Neural progenitor cell (in vitro differentiated cells): ENCODE data around the gene BEND7. TPM values are rescaled to one million over a fixed set of nuclear protein-coding genes. Genes with fewer than 3 reads are reported as not detected.

Experiments used
- DNase-seq: peaks from one replicate; pipeline ENCODE4 v3.0.0-alpha.2; 2016; ENCODE audit warnings: low spot score
- H2AFZ ChIP-seq: fragments of 200-600 bp; sonication (generic); replicated peaks from 2 replicates; pipeline ENCODE4 v1.6.1; 2016; ENCODE audit warnings: antibody characterized with exemption
- H3F3A ChIP-seq: fragments of 200-600 bp; sonication (generic); 2 replicates; pipeline ENCODE4 v1.6.1; 2016; ENCODE audit warnings: antibody characterized with exemption, low read depth
- H3K27ac ChIP-seq: fragments of 200-600 bp; sonication (generic); 2 replicates; pipeline ENCODE4 v1.5.1; 2016; ENCODE audit warnings: mild to moderate bottlenecking
- H3K27me3 ChIP-seq: fragments of 200-600 bp; sonication (generic); 2 replicates; pipeline ENCODE4 v1.6.1; 2016; ENCODE audit warnings: mild to moderate bottlenecking, moderate library complexity
- H3K36me3 ChIP-seq: fragments of 200-600 bp; sonication (generic); 2 replicates; pipeline ENCODE4 v1.5.1; 2016
- H3K4me1 ChIP-seq: fragments of 200-600 bp; sonication (generic); 2 replicates; pipeline ENCODE4 v1.6.1; 2016; ENCODE audit warnings: mixed run types
- H3K4me2 ChIP-seq: fragments of 200-600 bp; sonication (generic); 2 replicates; pipeline ENCODE4 v1.6.1; 2016
- H3K4me3 ChIP-seq: fragments of 200-600 bp; sonication (generic); 2 replicates; pipeline ENCODE4 v1.5.1; 2016
- H3K79me2 ChIP-seq: fragments of 200-600 bp; sonication (generic); 2 replicates; pipeline ENCODE4 v1.6.1; 2016; ENCODE audit warnings: low read depth
- H3K9ac ChIP-seq: fragments of 200-600 bp; sonication (generic); 2 replicates; pipeline ENCODE4 v1.6.1; 2016
- H3K9me3 ChIP-seq: fragments of 200-600 bp; sonication (generic); 2 replicates; pipeline ENCODE4 v1.5.1; 2016; ENCODE audit warnings: low read depth
- H4K20me1 ChIP-seq: fragments of 200-600 bp; sonication (generic); 2 replicates; pipeline ENCODE4 v1.6.1; 2016; ENCODE audit warnings: low read depth
- H3K27ac Mint-ChIP-seq: 3 replicates; pipeline ENCODE4 v1.8.0; 2021; ENCODE audit warnings: mixed read lengths
- H3K27me3 Mint-ChIP-seq: 2 replicates; pipeline ENCODE4 v1.8.0; 2022; ENCODE audit warnings: low read depth, mild to moderate bottlenecking, inconsistent platforms, moderate library complexity, mixed read lengths; ENCODE audit not compliant: insufficient read depth
- H3K36me3 Mint-ChIP-seq: 3 replicates; pipeline ENCODE4 v1.8.0; 2021; ENCODE audit warnings: mixed read lengths
- H3K4me1 Mint-ChIP-seq: 3 replicates; pipeline ENCODE4 v1.8.0; 2021; ENCODE audit warnings: mixed read lengths
- H3K4me3 Mint-ChIP-seq: 3 replicates; pipeline ENCODE4 v1.8.0; 2021; ENCODE audit warnings: mild to moderate bottlenecking, moderate library complexity, mixed read lengths
- H3K9me3 Mint-ChIP-seq: 3 replicates; pipeline ENCODE4 v1.8.0; 2020; ENCODE audit warnings: mixed read lengths
- CTCF ChIP-seq: fragments of 200-600 bp; sonication (generic); IDR thresholded peaks from 2 replicates; pipeline ENCODE4 v1.5.1; 2017; ENCODE audit warnings: antibody characterized with exemption, mild to moderate bottlenecking
- EZH2 ChIP-seq: fragments of 200-600 bp; sonication (generic); IDR thresholded peaks from 2 replicates; pipeline ENCODE4 v1.6.1; 2017; ENCODE audit warnings: antibody characterized with exemption, mild to moderate bottlenecking, moderate library complexity
- EZH2phosphoT487 ChIP-seq: fragments of 200-600 bp; sonication (generic); IDR thresholded peaks from 2 replicates; pipeline ENCODE4 v1.6.1; 2017; ENCODE audit warnings: antibody characterized with exemption
- total RNA-seq: library from RNA; depleted of rRNA; stranded (reverse); fragments of >200 nt; gene quantifications from 2 replicates; pipeline ENCODE4 v1.2.3, GENCODE V29; 2015; ENCODE audit warnings: low replicate concordance

Gene BEND7
- total RNA-seq, 1 donor from 2014 or later = 7.5 TPM

GRCh38 chr10:13512564-13512963 lies 16.2 kb downstream of the BEND7 start:
- H3K4me1 Mint-ChIP-seq = peaks cover 8% of the 10 kb centered on the region
- Histone ChIP-seq H3K4me3 (no peak overlapping the region), H3K4me1 (no peaks in the 10 kb centered on the region), H3K36me3 (no peaks in the 10 kb centered on the region), H3K9ac (no peak overlapping the region), H3K27ac (no peak overlapping the region), H3K79me2 (no peaks in the 10 kb centered on the region), H2AFZ (no peak overlapping the region), H3F3A (no peaks in the 10 kb centered on the region), H3K4me2 (no peak overlapping the region), H4K20me1 (no peaks in the 10 kb centered on the region), H3K9me3 (no peaks in the 10 kb centered on the region), H3K27me3 (no peaks in the 10 kb centered on the region)
- TF ChIP-seq EZH2 (no peak), EZH2phosphoT487 (no peak), CTCF (no peak)
- H3K9me3 Mint-ChIP-seq = no peaks in the 10 kb centered on the region
- H3K36me3 Mint-ChIP-seq = peaks cover 9% of the 10 kb centered on the region
- no peak overlapping the region for H3K27ac Mint-ChIP-seq
- DNase-seq = no peak
- no peaks in the 10 kb centered on the region for H3K27me3 Mint-ChIP-seq
- no peak overlapping the region for H3K4me3 Mint-ChIP-seq

GRCh38 chr10:13511409-13511808 lies 17.4 kb downstream of the BEND7 start:
- peaks cover 8% of the 10 kb centered on the region for H3K4me1 Mint-ChIP-seq

GRCh38 chr10:13505052-13505680 lies 23.6 kb downstream of the BEND7 start:
- Histone ChIP-seq H3K4me2 (no peak overlapping the region), H3K27ac (no peak overlapping the region), H3K4me1 (no peaks in the 10 kb centered on the region), H3K27me3 (no peaks in the 10 kb centered on the region), H2AFZ (no peak overlapping the region), H3K4me3 (no peak overlapping the region), H4K20me1 (no peaks in the 10 kb centered on the region), H3K9ac (no peak overlapping the region), H3K79me2 (no peaks in the 10 kb centered on the region), H3K36me3 (no peaks in the 10 kb centered on the region), H3F3A (no peaks in the 10 kb centered on the region), H3K9me3 (no peaks in the 10 kb centered on the region)
- Mint-ChIP-seq H3K4me1 (peaks cover 10% of the 10 kb centered on the region), H3K9me3 (no peaks in the 10 kb centered on the region), H3K36me3 (peaks cover 2% of the 10 kb centered on the region), H3K27ac (no peak overlapping the region), H3K4me3 (no peak overlapping the region), H3K27me3 (no peaks in the 10 kb centered on the region)
- no peak for DNase-seq
- TF ChIP-seq CTCF (no peak), EZH2 (no peak), EZH2phosphoT487 (no peak)

More at GRCh38 chr10:13511409-13511808, 17.4 kb downstream of the BEND7 start:
- Mint-ChIP-seq H3K27me3 (no peaks in the 10 kb centered on the region), H3K9me3 (no peaks in the 10 kb centered on the region), H3K36me3 (peaks cover 9% of the 10 kb centered on the region), H3K27ac (no peak overlapping the region), H3K4me3 (no peak overlapping the region)
- no peak overlapping the region for H2AFZ ChIP-seq
- no peak overlapping the region for H3K9ac ChIP-seq
- no peaks in the 10 kb centered on the region for H3K79me2 ChIP-seq
- H3K4me3 ChIP-seq = no peak overlapping the region
- H3K36me3 ChIP-seq = no peaks in the 10 kb centered on the region
- no peak overlapping the region for H3K4me2 ChIP-seq
- no peaks in the 10 kb centered on the region for H3F3A ChIP-seq
- H3K27me3 ChIP-seq = no peaks in the 10 kb centered on the region
- H3K27ac ChIP-seq = no peak overlapping the region
- H3K4me1 ChIP-seq = no peaks in the 10 kb centered on the region
- TF ChIP-seq CTCF = no peak
- no peak for DNase-seq
- H3K9me3 ChIP-seq = no peaks in the 10 kb centered on the region
- no peaks in the 10 kb centered on the region for H4K20me1 ChIP-seq
